Body of pancreas (tissue), 4 donors: ENCODE measurements around the gene RUNX2. TPM values are rescaled to one million over a fixed set of nuclear protein-coding genes. Genes with fewer than 3 reads are reported as not detected.

Source experiments
- ATAC-seq: fragments of 150-250 bp; one replicate; pipeline ENCODE4 v1.9.1; 2016
- DNase-seq, 4 donors: peaks; one replicate each; pipeline ENCODE4 v3.0.0-alpha.2; 2019
- H3K27ac ChIP-seq, 4 donors: fragments of 200-600 bp; sonication (generic); 1 replicate in 3 of 4; 2 replicates in 1 of 4; pipeline versions ENCODE4 v1.5.1 to v1.6.1; 2016 to 2019; ENCODE audit warnings: mild to moderate bottlenecking in 1 of 4, mixed read lengths in 1 of 4, moderate library complexity in 1 of 4
- H3K27me3 ChIP-seq, 2 donors: fragments of 200-600 bp; sonication (generic); one replicate each; pipeline ENCODE4 v1.6.0; 2016; ENCODE audit warnings: mild to moderate bottlenecking in 1 of 2
- H3K36me3 ChIP-seq, 2 donors: fragments of 200-600 bp; sonication (generic); replicated peaks in 1 of 2; 2 replicates each; pipeline ENCODE4 v1.5.1; 2016; ENCODE audit warnings: low read depth in 2 of 2; ENCODE audit not compliant: insufficient read depth in 1 of 2
- H3K4me1 ChIP-seq: fragments of 200-600 bp; sonication (generic); one replicate; pipeline ENCODE4 v1.6.0; 2016
- H3K4me3 ChIP-seq, 2 donors: fragments of 200-600 bp; sonication (generic); 1 replicate in 1 of 2; 2 replicates in 1 of 2; pipeline ENCODE4 v1.5.1; 2016 to 2019
- H3K9me3 ChIP-seq, 3 donors: fragments of 200-600 bp; sonication (generic); 1 replicate in 2 of 3; 2 replicates in 1 of 3; pipeline ENCODE4 v1.5.1; 2016
- POLR2A ChIP-seq, 3 donors: fragments of 450-650 bp; IDR thresholded peaks; one replicate each; pipeline ENCODE4 v1.6.1; 2016; ENCODE audit warnings: antibody characterized with exemption in 3 of 3, mild to moderate bottlenecking in 2 of 3
- WGBS, 2 donors: methylation state at CpG; one replicate each; pipeline ENCODE4 v1.1.5; 2017; 5-methylcytosine and 5-hydroxymethylcytosine counted together
- intact Hi-C: fragments of 100-400 bp; cut with DNase I; formaldehyde crosslinking; loops from one replicate; pipeline ENCODE4 v1.15.1; 2023
- total RNA-seq, 2 donors: library from RNA; depleted of rRNA; stranded (reverse); fragments of >200 nt; gene quantifications; one replicate each; pipeline ENCODE4 v1.1.0, GENCODE V29; 2016
- TF ChIP-seq, protein P1 (sequence below), 7 experiments: fragments of 450-650 bp in 4 of 7; fragments of 200-600 bp in 3 of 7; sonication (generic) in 3 of 7; IDR thresholded peaks; one replicate each; pipeline ENCODE4 v1.5.1; 2016 to 2019; ENCODE audit warnings: antibody characterized with exemption in 7 of 7

The RUNX2 gene
- total RNA-seq, 2 donors from 2014 or later, result 0.33 to 1.0 TPM

DNA sequence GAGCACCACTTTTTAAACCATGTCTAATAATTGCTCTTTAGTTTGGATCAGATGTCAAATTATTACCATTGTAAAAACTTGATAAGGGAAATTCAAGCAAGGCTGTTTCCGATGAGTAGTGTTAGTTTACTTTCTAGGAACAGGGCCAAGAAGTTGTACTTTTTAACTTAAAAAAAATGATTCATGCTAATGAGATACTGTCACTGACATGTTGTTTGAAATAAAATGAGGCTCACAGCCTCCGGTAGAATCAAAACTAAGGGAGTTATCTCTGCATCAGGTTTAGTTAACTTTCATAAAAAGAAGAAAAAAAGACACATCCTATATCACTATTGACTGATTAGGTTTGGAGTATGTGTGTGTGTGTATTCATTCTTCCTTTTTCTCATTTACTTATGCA is 104.8 kb downstream of the RUNX2 start:
- DNase-seq (no peak), ATAC-seq (no peak)
- intact Hi-C loops, result no loop called here
- Histone ChIP-seq H3K36me3 (no peaks in the 10 kb centered on the region), H3K27me3 (no peaks in the 10 kb centered on the region), H3K9me3 (no peaks in the 10 kb centered on the region), H3K4me1 (no peaks in the 10 kb centered on the region), H3K27ac (no peak overlapping the region), H3K4me3 (no peak overlapping the region)
- TF ChIP-seq, protein P1, sequence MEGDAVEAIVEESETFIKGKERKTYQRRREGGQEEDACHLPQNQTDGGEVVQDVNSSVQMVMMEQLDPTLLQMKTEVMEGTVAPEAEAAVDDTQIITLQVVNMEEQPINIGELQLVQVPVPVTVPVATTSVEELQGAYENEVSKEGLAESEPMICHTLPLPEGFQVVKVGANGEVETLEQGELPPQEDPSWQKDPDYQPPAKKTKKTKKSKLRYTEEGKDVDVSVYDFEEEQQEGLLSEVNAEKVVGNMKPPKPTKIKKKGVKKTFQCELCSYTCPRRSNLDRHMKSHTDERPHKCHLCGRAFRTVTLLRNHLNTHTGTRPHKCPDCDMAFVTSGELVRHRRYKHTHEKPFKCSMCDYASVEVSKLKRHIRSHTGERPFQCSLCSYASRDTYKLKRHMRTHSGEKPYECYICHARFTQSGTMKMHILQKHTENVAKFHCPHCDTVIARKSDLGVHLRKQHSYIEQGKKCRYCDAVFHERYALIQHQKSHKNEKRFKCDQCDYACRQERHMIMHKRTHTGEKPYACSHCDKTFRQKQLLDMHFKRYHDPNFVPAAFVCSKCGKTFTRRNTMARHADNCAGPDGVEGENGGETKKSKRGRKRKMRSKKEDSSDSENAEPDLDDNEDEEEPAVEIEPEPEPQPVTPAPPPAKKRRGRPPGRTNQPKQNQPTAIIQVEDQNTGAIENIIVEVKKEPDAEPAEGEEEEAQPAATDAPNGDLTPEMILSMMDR (IDR thresholded peaks at IDR 0.05), result no peak
- no peak for TF ChIP-seq POLR2A (IDR thresholded peaks at IDR 0.05)
- WGBS, 2 donors, result 1 to 4% methylated on average over 2 of the region's 2 CpGs

DNA sequence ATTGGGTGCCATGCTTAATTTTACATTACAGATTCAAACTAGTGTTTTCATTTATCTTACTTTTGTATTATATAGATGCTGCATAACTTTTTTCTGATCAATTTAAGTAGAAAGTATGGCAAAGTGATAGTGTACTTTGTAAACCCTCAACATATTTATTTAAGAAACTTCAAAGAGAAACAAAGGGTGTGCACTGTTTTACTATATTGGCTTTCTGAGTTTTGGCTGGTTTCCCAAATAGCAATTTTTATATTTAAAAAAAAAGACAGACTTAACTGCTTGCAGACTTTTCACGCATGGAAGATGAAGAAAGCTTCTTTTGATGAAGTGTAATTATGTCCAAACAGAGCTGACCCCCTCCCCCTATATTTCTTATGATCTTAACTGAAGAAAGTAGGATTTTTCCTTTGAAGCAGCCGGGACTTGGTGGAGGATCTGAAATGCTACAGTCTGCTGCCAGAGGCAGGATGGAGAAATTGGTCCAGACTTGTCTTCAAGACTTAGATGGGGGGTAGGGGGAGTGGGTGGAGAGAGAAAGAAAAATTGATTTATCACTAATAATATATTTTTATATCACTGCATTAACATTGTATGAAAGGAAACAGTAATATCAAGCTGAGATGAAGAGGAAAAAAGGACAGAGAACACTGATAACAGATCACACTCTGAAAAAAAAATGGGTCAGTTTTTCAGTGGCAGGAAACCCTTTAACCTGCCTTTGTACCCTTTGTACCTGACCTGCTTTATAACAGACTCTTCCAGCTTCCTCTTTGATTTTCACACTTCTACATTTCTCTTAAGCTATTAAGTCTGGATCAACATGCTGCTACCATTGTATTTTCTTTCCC is 105.6 kb downstream of the RUNX2 start:
- H3K4me3 ChIP-seq, result no peak overlapping the region
- no peak overlapping the region for H3K27ac ChIP-seq
- no peak for ATAC-seq
- H3K27me3 ChIP-seq, result no peaks in the 10 kb centered on the region
- H3K9me3 ChIP-seq, result no peaks in the 10 kb centered on the region
- H3K4me1 ChIP-seq, result no peaks in the 10 kb centered on the region
- H3K36me3 ChIP-seq, result no peaks in the 10 kb centered on the region
- intact Hi-C loops, result no loop called here
- 61 to 73% methylated on average over 2 of the region's 2 CpGs for WGBS, 2 donors
- no peak for TF ChIP-seq POLR2A (IDR thresholded peaks at IDR 0.05)
- TF ChIP-seq, protein P1 (IDR thresholded peaks at IDR 0.05), result no peak
- no peak for DNase-seq

DNA sequence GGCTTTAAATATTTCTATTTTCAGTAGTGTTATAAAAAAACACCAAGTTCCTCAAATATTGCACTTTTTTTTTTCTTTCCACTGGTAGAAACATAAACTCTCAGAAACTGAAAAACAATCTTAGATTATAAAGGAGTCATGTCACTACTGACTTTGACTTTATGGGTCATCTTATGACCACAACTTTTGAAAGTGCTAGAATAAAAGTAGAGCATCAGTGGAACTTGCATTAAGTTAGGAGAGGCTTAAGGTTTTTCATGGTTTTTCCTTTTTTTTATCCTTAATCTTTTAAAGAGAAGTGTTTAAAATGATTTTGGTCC is 106.2 kb downstream of the RUNX2 start:
- no peak for ATAC-seq
- no peak overlapping the region for H3K4me3 ChIP-seq
- intact Hi-C loops, result no loop called here

DNA sequence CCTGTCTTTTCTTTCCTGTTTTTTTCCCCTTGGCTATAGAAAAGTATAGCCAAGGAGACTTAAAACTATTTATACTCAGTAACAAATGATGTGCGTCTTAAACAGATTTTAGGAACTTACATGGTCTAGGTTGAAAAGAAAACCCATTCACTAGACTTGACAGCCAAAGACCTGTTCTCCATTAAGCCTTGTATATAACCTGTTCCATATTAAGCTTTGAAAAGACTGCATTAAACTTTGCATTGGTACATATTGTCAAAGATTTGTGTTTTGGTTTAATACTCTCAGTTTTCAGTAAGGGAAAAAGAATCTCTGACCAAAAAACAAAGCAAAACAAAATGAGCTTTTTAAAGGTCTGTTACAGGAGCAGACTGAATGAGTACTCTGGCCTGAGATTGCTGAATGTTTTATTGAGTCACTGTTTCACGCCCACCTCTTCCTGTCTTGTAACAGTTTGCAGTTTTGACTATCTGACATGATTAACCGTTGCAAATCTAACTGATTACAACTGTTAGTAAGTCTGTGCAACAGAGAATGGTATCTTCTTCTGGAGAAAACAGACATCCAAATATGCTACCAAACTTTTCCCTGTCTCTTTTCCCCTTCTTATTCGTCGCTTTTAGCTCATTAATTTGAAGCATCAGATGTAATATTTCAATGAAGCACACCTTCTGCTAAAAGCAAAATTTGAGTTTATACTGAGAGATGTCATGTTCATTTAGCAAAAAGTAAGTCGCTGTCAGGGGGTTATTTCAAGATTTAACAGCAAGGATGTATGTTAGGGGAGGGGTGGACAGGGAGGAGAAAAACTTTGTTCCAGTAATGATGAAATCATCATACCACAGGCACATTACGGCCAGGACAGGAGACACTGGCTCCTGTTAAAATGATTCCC is 108.7 kb downstream of the RUNX2 start:
- TF ChIP-seq, protein P1 (IDR thresholded peaks at IDR 0.05), result no peak
- TF ChIP-seq POLR2A (IDR thresholded peaks at IDR 0.05), result no peak
- ATAC-seq (no peak), DNase-seq (peak in 1 of 4 donors; percentile 30)
- H3K9me3 ChIP-seq, result no peaks in the 10 kb centered on the region
- intact Hi-C loops, result no loop called here
- H3K27me3 ChIP-seq, result no peaks in the 10 kb centered on the region
- no peaks in the 10 kb centered on the region for H3K36me3 ChIP-seq
- H3K4me3 ChIP-seq, result no peak overlapping the region
- no peak overlapping the region for H3K27ac ChIP-seq
- 60 to 68% methylated on average over 7 of the region's 7 CpGs for WGBS, 2 donors
- H3K4me1 ChIP-seq, result no peaks in the 10 kb centered on the region

More for the DNA sequence above, 106.2 kb downstream of the RUNX2 start:
- Histone ChIP-seq H3K27ac (no peak overlapping the region), H3K36me3 (no peaks in the 10 kb centered on the region), H3K4me1 (no peaks in the 10 kb centered on the region), H3K9me3 (no peaks in the 10 kb centered on the region), H3K27me3 (no peaks in the 10 kb centered on the region)
- TF ChIP-seq, protein P1 (IDR thresholded peaks at IDR 0.05), result no peak
- TF ChIP-seq POLR2A (IDR thresholded peaks at IDR 0.05), result no peak
- no peak for DNase-seq
